Mesangial cell (primary cell): ENCODE measurements around the gene THAP4. TPM values are rescaled to one million over a fixed set of nuclear protein-coding genes. Genes with fewer than 3 reads are reported as not detected.

ENCODE experiments used
- total RNA-seq: library from RNA; depleted of rRNA; stranded (reverse); fragments of >200 nt; gene quantifications from 2 replicates; pipeline ENCODE4 v1.2.3, GENCODE V29; 2015

The THAP4 gene, protein sequence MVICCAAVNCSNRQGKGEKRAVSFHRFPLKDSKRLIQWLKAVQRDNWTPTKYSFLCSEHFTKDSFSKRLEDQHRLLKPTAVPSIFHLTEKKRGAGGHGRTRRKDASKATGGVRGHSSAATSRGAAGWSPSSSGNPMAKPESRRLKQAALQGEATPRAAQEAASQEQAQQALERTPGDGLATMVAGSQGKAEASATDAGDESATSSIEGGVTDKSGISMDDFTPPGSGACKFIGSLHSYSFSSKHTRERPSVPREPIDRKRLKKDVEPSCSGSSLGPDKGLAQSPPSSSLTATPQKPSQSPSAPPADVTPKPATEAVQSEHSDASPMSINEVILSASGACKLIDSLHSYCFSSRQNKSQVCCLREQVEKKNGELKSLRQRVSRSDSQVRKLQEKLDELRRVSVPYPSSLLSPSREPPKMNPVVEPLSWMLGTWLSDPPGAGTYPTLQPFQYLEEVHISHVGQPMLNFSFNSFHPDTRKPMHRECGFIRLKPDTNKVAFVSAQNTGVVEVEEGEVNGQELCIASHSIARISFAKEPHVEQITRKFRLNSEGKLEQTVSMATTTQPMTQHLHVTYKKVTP
- 65.4 and 69.1 TPM in 2 replicates for total RNA-seq

DNA sequence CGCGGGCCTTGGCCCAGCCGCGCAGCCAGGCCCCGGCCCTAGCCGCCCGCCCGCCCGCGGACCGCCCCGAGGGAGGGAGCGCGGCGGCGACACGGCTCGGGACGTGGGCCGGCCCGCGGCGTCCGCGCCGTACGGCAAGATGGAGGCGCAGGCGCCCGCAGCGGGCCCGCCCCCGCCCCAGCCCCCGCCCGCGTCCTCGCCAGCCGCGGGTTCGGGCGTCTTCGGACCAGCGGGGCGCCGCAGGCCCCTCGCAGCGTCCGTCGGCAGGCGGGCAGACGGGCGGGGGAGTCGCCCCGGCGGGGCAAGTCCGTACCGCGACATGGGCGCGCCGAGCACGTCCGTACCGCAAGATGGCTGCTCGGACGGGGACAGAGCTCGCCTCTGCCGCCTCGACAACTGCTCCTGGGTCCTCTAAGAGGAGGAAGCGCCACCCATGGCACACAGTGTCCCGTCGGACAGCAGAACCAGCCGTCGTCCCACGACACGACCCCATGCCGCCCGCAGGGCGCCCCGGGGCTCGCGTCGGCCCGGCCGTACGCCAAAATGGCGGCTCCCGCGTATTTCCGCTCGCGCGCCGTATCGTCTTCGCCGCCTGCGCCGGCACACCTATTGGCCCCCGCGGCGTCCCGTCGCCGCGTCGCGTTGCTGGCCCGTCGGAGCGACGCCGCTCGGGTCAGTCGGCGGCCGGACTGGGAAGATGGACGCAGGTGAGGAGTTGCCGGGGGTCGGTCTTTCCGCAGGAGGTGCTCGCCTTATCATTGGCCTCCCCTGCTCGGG is at the start of gene THAP4, which contains the start of gene ATG4B:
THAP4 (minus strand) TSS at position 141 of the 777 bp plus-strand sequence. CDS start 141 bp downstream, outside the sequence.
ATG4B (plus strand) TSS at position 676 of the 777 bp plus-strand sequence; CDS start at position 698, 22 bp downstream.

DNA sequence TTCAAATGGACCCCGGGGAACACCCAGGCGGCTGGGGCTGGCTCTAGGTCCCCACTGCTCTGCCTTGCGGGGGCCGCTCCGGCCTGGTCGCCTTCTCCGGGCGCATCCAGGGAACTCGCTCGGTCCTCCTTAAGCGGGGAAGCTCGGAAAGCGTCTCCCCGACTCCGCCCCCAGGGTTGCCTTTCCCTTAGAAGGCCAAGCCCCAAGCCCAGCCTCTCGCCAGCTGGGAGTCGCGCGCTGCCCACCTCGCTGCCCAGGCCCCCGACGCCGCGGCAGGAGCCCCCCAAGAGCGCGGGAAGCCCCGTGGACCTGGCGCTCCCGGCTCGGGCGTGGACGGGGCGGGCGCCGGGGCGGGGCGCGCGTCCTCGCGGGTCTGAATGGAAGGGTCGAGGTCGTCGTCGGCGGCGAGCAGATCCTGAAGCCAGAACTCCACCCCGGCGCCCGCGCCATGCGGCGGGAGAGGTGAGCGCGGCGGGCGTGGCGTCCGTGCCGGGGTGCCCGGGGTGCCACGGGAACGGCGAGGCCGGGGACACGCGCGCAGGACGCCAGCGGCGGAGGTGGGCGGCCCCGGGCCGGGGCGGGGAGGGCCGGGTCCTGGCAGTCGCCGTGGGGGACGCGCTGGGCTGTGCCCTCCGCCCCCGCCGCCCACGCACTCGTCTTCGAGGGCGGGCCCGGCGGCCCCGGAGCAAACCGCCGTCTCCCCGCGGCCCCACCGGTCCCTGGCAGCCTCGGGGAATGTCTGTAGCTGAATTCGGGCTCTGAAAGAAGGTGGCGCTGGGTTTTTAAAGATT is 78.2 kb downstream of the THAP4 start, which contains the start of gene BOK:
BOK (plus strand) TSS at position 214 of the 791 bp plus-strand sequence. CDS start 739 bp downstream, outside the sequence.

Other genes starting within 250 kb of the THAP4 start
- gene STK25, start 128.6 kb downstream of the THAP4 start, total RNA-seq = 279 and 283 TPM in 2 replicates
- 77.7 and 133 TPM in 2 replicates for gene BOK, start 78.4 kb downstream of the THAP4 start, total RNA-seq
- 68.2 and 83.3 TPM in 2 replicates for gene ATG4B, start 535 bp upstream of the THAP4 start, total RNA-seq
- 32.2 and 149 TPM in 2 replicates for gene DTYMK, start 49.7 kb upstream of the THAP4 start, total RNA-seq
- gene ING5, start 64.9 kb upstream of the THAP4 start, total RNA-seq = 18.7 and 21.7 TPM in 2 replicates
- gene D2HGDH, start 97.5 kb upstream of the THAP4 start, total RNA-seq = 14.0 and 26.5 TPM in 2 replicates
- 1.0 TPM in 1 of 2 replicates, not detected in the other for gene GAL3ST2, start 139.7 kb upstream of the THAP4 start, total RNA-seq
- under 0.01 TPM in 1 of 2 replicates, not detected in the other for gene NEU4, start 172.0 kb upstream of the THAP4 start, total RNA-seq
- gene PDCD1, start 221.7 kb upstream of the THAP4 start, total RNA-seq = not detected in 2 replicates
- not detected in 2 replicates for gene RTP5, start 232.6 kb upstream of the THAP4 start, total RNA-seq